Measurements from ENCODE around the gene ITIH3.

GRCh38 chr3:52801839-52802238, 7.2 kb downstream of the ITIH3 start:
- TF ChIP-seq CTCF (IDR thresholded peaks at IDR 0.05): no peak
- no peak for TF ChIP-seq POLR2AphosphoS5 (IDR thresholded peaks at IDR 0.05)

Data from sigmoid colon (tissue), 4 donors.